Tibial nerve (tissue), 3 donors: Measurements from ENCODE around the gene MAML2.

Source experiments
- CTCF ChIP-seq, 5 experiments: fragments of 200-600 bp in 3 of 5; fragments of 450-650 bp in 2 of 5; sonication (generic) in 3 of 5; IDR thresholded peaks; one replicate each; pipeline ENCODE4 v1.5.1; 2016 to 2019; ENCODE audit warnings: antibody characterized with exemption in 5 of 5, mild to moderate bottlenecking in 3 of 5, moderate library complexity in 2 of 5
- POLR2A ChIP-seq, 2 donors: fragments of 450-650 bp; IDR thresholded peaks; one replicate each; pipeline ENCODE4 v1.6.1; 2017; ENCODE audit warnings: antibody characterized with exemption in 2 of 2, mild to moderate bottlenecking in 2 of 2, moderate library complexity in 2 of 2

GRCh38 chr11:95991101-95991500 is 351.9 kb downstream of the MAML2 start:
- TF ChIP-seq POLR2A (IDR thresholded peaks at IDR 0.05), result no peak
- no peak for TF ChIP-seq CTCF (IDR thresholded peaks at IDR 0.05)
